Activated CD4-positive, alpha-beta T cell treated with anti-CD3 and anti-CD28 coated beads, Interleukin-2, Interleukin-6, amounts not matched to agents 100 ng/mL and 50 ng/mL, durations not matched to agents 16 hours and 8 hours (primary cell): Measurements from ENCODE around the gene RNASET2.
"Not testable (repeated sequence)": the region's sequence is repeated elsewhere in the genome, so short reads cannot be mapped to it uniquely, and the experiment has no call there.

Source experiments
- DNase-seq: peaks from one replicate; pipeline ENCODE4 v3.0.0-alpha.2; 2020

The RNASET2 gene

DNA sequence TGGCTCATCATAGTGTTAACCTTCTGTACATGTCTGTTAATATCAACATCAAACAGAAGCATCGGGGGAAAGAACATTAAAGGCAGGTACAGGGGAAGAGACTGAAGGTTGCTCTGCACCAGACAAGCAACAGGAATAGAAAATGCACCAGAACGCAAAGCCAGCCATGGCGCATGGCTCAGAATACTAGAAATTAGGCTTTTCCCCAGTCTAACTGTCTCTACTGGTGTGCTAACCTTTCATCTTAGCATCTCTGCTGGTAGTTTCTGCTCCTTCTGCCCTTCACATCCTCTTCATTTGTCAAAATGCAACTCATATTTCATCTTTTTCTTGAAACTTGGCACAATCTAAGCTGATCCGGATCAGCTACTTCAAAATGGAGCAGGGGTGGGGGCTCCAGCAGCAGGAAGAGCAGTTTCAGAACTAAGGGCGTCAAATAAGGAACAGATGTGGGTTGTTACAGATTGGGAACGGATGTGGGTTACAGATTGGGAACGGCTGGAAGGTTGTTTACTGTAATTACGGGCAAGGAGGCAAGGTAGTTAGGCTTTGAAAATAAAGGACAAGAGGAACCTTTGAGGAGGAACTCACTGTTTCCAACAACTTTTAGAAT is 13.1 kb upstream of the RNASET2 start:
- no peak for DNase-seq

GRCh38 chr6:166966268-166966667 is 9.9 kb upstream of the RNASET2 start:
- no peak for DNase-seq

- DNase-seq, result no peak
These were observed 4.2 kb upstream of the RNASET2 start for GRCh38 chr6:166960609-166960978.

DNA sequence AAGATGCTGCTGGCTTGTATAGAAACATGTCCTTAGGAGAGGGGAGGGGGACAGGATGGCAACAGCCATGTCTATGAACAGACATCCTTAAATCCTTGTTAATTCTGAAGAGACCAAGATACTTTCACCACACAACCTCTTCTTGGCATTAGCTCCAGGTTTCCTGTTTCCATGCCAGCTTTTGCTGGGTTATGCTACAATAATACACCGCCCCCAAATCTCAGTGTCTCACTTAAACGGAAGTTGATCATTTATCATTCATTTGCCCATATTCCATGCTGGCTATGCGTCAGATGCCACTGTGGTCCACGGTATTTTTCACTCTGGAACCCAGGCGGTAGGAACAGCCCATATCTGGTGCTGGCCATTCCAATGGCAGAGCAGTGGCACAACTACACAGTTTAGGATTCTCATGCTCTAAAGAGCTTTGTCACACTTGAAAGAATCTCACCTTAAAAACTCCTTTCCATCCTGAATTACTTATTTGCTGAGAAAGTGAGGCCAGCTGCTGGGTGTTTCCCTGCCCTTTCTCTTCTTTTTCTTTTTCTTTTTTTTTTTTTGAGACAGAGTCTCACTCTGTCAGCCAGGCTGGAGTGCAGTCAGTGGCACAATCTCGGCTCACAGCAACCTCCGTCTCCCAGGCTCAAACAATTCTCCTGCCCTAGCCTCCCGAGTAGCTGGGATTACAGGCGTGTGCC is 3.7 kb upstream of the RNASET2 start:
- DNase-seq, result no peak

DNA sequence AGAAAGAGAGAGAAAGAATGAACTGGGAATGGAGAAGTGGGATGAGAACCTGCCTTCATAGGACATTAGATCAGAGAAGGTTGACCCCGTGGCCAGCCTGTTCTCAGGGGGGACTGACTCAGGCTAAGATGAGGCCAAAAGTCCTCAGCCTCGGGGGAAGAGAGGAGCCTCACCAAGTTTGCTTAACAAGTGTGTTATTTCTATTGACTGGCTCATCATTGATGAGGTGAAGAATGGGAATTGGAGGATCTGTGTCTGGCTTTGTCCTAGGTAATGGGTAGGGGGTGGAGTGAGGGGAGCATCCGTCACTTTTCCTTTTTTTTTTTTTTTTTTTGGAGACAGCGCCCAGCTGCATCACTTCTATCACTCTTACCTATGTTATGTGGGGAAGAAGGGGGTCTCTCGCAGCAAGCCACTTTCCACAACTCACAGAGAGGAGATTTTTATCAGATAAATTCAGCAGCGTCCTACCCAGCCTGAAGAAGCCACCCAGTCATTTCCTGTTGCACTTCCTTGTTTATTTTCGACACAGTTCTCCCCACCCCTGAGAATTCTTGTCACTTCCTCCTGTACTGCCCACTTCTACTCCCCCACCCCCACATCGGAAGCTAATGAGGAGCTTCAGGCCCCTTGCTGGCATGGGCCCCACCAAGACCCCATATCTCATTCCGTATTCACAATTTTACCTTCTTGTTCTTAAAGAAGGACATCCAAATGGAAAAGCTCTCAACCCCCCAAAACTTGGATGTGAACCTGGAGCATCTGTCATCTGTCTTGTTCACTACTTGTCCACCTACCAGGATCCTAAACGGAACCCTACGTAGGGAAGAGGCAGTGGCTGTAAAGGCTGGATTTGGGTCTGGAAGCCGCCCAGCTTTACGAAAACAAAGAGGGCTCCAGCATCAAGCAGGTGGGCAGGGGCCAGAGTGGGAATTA is 2.8 kb upstream of the RNASET2 start:
- peak; percentile 60 for DNase-seq

DNA sequence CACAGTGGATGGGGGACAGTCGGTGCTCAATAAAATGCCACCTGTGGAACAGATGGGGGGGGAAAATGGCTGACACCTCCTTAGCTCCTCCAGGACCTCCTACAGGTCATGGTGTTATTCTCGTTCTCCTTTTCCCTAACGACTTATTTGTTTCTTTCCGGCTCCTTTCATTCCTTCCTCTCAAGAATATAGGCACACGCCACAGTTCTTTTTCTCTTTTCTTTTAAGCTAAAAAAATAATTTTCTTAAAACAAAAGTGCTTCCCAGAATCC is 1.4 kb upstream of the RNASET2 start:
- DNase-seq, result no peak

DNA sequence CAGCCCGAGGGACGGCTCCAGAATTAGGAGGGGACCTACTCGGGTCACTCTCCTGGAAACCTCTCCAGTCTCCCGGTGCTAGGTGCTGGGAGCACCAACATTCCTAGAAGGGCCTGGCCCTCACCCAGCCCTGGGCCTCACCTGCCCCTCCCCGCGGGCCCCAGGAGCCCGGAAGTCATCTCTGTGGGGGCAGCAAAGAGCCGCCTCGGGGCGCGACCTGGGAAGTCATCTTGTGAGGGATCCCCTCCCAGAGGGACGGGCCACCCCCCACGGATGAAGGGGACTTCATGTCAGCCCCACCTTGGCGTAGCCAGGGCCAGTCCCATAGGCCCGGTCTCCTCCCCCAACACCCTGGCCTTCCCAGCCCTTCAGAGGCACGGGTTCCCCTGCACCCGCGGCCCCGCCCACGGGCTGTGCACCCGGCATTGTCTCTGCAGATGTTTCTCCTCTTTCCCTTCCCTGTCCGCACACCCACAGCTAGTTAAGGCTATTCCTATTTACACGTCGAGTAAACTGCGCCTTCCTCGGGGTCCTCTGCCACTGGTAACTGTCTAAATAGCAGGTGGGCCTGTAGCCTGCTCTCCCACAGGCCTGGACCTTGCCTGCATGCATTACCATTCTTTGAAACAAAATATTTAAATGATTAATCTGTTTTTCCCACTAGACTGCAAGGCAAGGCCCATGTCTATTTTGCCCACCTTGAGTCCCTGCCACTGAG is 896 bp upstream of the RNASET2 start:
- peak; percentile 58 for DNase-seq

- DNase-seq, result peak; percentile 44
These were observed 396 bp downstream of the RNASET2 start for GRCh38 chr6:166955865-166956443.

- peak; percentile 53 for DNase-seq
These were observed 1.1 kb downstream of the RNASET2 start for GRCh38 chr6:166955121-166955864.

GRCh38 chr6:166954118-166954713 is 2.1 kb downstream of the RNASET2 start:
- DNase-seq, result no peak

GRCh38 chr6:166952567-166953486 is 3.5 kb downstream of the RNASET2 start:
- DNase-seq, result peak; percentile 66

- DNase-seq, result no peak
These were observed 4.2 kb downstream of the RNASET2 start for GRCh38 chr6:166952121-166952520.

GRCh38 chr6:166951670-166952060 is 4.7 kb downstream of the RNASET2 start:
- no peak for DNase-seq

DNA sequence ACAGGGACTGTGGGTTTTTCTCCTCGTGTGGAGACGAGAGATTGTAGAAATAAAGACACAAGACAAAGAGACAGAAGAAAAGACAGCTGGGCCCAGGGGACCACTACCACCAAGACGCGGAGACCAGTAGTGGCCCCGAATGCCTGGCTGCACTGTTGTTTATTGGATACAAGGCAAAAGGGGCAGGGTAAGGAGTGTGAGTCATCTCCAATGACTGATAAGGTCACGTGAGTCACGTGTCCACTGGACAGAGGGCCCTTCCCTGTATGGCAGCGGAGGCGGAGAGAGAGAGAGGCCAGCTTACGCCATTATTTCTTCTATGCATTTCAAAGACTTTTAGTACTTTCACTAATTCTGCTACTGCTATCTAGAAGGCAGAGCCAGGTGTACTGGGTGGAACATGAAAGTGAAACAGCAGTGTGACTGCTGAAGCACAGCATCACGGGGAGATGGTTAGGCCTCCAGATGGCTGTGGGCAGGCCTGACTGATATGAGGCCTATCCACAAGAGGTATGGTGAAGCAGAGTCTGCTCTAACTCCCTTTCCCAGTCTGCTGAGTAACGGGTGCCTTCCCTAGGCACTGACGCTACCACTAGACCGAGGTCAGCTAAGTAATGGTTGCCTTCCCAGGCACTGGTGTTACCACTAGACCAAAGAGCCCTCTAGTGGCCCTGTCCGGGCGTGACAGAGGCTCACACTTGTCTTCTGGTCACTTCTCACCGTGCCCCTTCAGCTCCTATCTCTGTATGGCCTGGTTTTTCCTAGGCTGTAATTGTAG is 5.3 kb downstream of the RNASET2 start:
- DNase-seq, result peak; percentile 88

DNA sequence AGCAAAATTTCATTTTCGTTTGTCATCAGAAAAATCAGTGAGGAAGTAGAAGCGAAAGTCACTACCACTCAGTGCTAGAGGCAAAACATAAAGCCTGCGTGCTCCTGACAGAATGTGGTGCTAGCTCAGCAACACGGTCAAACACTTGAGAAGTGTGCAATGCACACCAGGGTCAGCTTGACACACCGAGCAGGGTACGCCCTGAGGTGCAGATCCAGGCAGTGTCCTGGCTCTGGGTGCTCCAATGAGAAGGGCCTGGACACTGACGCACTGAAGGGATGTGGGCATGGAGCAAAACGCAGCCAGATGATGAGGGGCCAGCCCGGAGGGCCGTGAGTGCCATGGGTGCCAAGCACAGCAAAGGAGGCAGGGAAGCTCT is 5.9 kb downstream of the RNASET2 start:
- DNase-seq, result peak; percentile 73

GRCh38 chr6:166949528-166950442 is 6.6 kb downstream of the RNASET2 start:
- no peak for DNase-seq

DNA sequence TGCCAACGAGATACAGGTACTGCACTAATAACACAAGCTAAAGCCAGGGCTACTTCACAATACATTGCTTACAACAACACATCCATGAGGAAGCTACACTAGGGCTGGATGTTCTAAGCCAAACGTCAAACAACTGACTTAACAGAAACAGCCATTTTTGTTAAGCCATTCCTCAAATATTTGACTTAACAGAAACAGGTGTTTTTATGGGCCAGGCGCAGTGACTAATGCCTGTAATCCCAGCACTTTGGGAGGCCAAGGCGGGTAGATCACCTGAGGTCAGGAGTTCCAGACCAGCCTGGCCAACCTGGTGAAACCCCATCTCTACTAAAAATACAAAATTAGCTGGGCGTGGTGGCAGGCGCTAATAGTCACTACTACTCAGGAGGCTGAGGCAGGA is 7.6 kb downstream of the RNASET2 start:
- DNase-seq, result not testable (repeated sequence)

DNA sequence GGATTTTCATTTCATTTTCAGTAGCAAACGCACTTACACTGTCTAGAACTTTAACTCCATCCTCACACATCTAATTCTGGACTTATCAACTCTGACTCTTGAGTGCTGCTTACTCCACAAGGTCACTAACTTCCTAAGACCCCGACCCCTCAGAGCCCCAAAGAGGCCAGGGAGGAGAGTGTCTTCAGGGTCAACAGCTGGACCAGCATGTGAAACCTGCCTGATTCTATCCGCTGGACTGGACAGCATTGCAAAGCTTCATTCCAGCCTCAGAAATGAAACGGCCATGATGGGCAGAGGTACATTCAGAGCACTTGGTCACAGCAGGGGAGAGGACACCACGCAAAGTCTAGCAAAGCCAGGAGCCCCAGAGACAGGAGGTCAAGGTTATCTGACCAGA is 9.1 kb downstream of the RNASET2 start:
- no peak for DNase-seq

DNA sequence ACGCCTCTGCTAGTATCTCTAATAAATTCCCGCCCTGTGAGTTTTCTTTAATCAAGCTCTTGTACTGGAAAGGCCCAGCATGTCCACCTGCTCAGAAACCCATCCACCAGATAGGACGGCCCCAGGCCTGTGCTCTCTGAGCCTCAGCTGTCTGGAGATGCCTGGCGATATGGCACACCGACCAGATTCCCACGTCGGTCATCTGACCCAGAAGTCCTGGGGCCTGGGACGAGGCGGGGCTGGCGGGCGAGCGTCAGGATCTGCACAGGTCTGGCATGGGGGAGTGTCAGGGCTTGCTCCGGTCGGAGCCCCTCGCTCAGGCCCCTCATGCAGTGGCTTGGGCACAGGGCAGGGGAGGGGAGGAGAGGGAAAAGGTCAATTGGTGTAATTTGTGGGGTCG is 10.2 kb downstream of the RNASET2 start:
- DNase-seq, result no peak
